GM21390 (cell line): ENCODE data around the gene ERVMER34-1.

Experiments used
- ATAC-seq: cut with Tn5 transposase; IDR thresholded peaks from one replicate; pipeline ENCODE4 v1.9.1; 2021; ENCODE audit not compliant: unreplicated experiment

Gene ERVMER34-1

GRCh38 chr4:52750819-52751486, at the start of gene ERVMER34-1:
Gene ERVMER34-1, minus strand, starts transcription at chr4:52751425. Its CDS starts 5,905 bp downstream, at chr4:52745520.
- no peak for ATAC-seq

GRCh38 chr4:52799813-52800212, 48.6 kb upstream of the ERVMER34-1 start:
- no peak for ATAC-seq

- ATAC-seq, result no peak
Observed at GRCh38 chr4:52795533-52795932, 44.3 kb upstream of the ERVMER34-1 start.

GRCh38 chr4:52791936-52792335, 40.7 kb upstream of the ERVMER34-1 start:
- ATAC-seq, result no peak

GRCh38 chr4:52789774-52790173, 38.5 kb upstream of the ERVMER34-1 start:
- no peak for ATAC-seq

GRCh38 chr4:52788806-52789205, 37.6 kb upstream of the ERVMER34-1 start:
- no peak for ATAC-seq

- ATAC-seq, result no peak
Observed at GRCh38 chr4:52783069-52783468, 31.8 kb upstream of the ERVMER34-1 start.

GRCh38 chr4:52780617-52781354, 29.6 kb upstream of the ERVMER34-1 start:
- ATAC-seq, result no peak

GRCh38 chr4:52780206-52780605, 29.0 kb upstream of the ERVMER34-1 start:
- ATAC-seq, result no peak

GRCh38 chr4:52760256-52760655, 9.0 kb upstream of the ERVMER34-1 start:
- ATAC-seq, result no peak

GRCh38 chr4:52755426-52755825, 4.2 kb upstream of the ERVMER34-1 start:
- ATAC-seq, result no peak

- no peak for ATAC-seq
Observed at GRCh38 chr4:52752936-52753335, 1.7 kb upstream of the ERVMER34-1 start.

GRCh38 chr4:52751487-52751911, 274 bp upstream of the ERVMER34-1 start:
- no peak for ATAC-seq

- ATAC-seq, result no peak
Observed at GRCh38 chr4:52750213-52750612, 1.0 kb downstream of the ERVMER34-1 start.

GRCh38 chr4:52748432-52748831, 2.8 kb downstream of the ERVMER34-1 start:
- peak; percentile 80 for ATAC-seq

GRCh38 chr4:52744588-52744987, 6.6 kb downstream of the ERVMER34-1 start:
- ATAC-seq, result no peak

- no peak for ATAC-seq
Observed at GRCh38 chr4:52743444-52744019, 7.7 kb downstream of the ERVMER34-1 start.

- no peak for ATAC-seq
Observed at GRCh38 chr4:52729586-52729985, 21.6 kb downstream of the ERVMER34-1 start.

- no peak for ATAC-seq
Observed at GRCh38 chr4:52728691-52729240, 22.5 kb downstream of the ERVMER34-1 start.

- no peak for ATAC-seq
Observed at GRCh38 chr4:52726826-52727580, 24.2 kb downstream of the ERVMER34-1 start.
